Measurements from ENCODE around the gene SMPD2.

SMPD2 gene

DNA sequence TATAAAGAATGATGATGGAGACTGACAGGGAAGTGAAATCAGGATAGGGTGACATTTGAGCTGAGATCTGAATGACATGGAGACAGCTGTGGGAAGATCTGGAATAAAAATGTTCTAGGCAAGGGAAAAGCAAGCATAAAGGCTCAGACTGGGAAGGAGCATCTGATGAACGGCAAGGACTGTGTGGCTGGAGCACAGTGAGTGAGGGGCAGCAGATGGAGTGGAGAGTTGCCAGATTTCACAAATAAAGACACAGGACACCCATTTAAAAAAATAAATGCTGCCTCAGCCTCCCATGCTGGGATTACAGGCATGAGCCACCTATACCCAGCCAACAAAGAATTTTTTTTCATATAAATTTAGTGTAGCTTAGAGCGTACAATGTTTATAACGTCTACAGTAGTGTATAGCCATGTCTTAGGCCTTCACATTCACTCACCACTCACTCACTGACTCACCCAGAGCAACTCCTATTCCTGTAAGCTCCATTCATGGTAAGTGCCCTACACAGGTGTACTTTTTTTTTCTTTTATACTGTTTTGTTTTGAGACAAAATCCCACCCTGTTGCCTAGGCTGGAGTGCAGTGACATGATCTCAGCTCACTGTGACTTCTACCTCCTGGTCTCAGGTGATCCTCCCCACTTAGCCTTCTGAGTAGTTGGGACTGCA lies 44.9 kb downstream of the SMPD2 start:
- DNase-seq (ENCODE audit: low read depth in 2 of 2) = no peak

DNA sequence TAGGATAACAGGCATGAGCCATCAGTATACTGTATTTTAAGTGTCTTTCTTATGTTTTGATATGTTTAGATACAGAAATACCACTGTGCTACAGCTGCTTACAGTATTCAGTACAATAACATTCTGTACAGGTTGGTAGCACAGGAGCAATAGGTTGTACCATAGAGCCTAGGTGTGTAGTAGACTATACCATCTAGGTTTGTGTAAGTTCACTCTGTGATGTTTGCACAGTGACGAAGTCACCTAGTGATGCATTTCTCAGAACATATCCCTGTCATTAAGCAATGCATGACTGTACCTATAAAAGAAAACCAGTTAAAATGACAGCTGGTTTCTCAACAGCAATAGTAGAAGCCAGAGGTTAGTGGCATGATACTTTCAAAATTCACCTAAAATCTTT lies 45.5 kb downstream of the SMPD2 start:
- DNase-seq (ENCODE audit: low read depth in 2 of 2) = no peak

DNA sequence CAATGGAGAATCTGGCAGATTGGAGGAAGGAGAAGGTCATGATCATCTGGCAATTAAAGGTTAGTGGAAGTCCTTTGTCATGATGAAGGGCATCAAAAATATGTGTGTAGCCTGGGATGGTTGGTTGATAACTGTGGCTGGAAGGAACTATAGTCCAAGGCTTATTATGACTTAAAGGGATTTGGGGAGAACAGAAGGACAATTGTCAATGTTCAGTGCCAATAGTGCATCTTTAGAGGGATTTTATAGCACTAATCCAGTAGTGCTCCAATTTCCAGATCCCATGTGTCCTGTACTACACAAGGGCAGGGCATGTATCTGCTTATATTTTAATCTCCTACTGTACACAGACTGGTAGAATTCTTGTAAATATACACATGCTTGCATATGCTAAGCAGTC lies 47.5 kb downstream of the SMPD2 start:
- no peak for DNase-seq (ENCODE audit: low read depth in 2 of 2)

DNA sequence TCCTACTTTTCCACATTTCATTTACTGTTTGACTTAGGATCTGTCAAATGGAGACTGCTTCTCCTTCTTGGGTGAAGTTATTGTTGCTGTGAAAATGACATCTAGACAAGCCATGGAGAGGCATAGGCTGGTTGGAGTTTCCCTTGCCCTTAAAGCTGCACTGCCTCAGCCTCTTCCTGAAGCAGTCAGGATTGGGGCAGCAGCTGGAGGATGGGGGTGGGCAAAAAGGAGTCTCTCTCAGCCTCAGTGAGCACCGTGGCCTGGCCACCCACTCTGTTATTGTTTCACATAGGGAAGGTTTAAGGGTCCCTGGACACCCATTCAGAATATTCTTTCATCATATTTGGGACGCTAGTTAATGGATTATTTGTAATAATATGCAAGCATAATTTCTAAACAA lies 50.2 kb downstream of the SMPD2 start:
- no peak for DNase-seq (ENCODE audit: low read depth in 2 of 2)

DNA sequence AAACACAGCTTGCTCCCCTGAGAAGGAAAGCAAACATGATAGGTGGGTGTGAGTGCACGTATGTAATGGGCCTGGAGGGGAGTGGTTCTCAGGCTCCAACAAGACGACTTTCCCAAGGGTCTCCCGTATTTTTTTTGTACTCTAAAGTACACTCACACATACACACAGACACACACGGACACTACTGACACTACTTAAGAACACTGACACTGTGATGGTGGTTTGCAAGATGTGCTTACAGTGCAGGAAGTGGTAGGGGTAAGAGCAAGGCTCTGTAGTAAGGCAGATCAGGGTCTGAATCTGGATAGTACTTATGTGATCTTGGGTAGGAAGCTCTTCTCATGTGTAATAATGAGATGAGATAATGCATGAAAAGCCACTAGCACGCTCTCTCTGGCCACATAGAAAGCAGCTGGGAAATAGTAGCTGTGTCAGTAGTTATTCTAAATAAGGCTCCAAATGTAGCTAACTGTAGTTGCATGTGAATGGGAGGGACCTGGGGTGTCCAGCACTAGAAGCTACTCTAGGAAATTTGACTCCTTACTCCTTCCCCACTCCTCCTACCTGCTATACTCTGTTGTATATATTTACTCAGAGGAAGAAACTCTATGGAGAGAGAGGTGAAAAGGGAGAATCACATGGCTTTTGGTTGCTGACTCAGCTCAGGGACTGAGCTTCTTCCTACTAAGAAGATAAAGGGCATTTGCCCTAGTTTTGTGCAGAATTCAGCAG lies 50.8 kb downstream of the SMPD2 start:
- no peak for DNase-seq (ENCODE audit: low read depth in 2 of 2)
